Measurements from ENCODE around the gene NUBP1. TPM values are rescaled to one million over a fixed set of nuclear protein-coding genes. Genes with fewer than 3 reads are reported as not detected.
"Not testable (repeated sequence)": the region's sequence is repeated elsewhere in the genome, so short reads cannot be mapped to it uniquely, and the experiment has no call there.

The NUBP1 gene
- total RNA-seq, 1 donor from 2014 or later = 48.5 TPM

- DNase-seq (ENCODE audit: low spot score) = no peak
These were observed 7.7 kb downstream of the NUBP1 start for GRCh38 chr16:10751291-10751697.

- DNase-seq (ENCODE audit: low spot score) = no peak
These were observed 9.3 kb downstream of the NUBP1 start for GRCh38 chr16:10752843-10753523.

GRCh38 chr16:10753670-10754069 lies 10.0 kb downstream of the NUBP1 start:
- DNase-seq (ENCODE audit: low spot score) = no peak

GRCh38 chr16:10754941-10755340 lies 11.3 kb downstream of the NUBP1 start:
- DNase-seq (ENCODE audit: low spot score) = no peak

- DNase-seq (ENCODE audit: low spot score) = no peak
These were observed 12.9 kb downstream of the NUBP1 start for GRCh38 chr16:10756574-10756973.

- DNase-seq (ENCODE audit: low spot score) = no peak
These were observed 17.2 kb downstream of the NUBP1 start for GRCh38 chr16:10760858-10761257.

- no peak for DNase-seq (ENCODE audit: low spot score)
These were observed 17.7 kb downstream of the NUBP1 start for GRCh38 chr16:10761373-10761772.

GRCh38 chr16:10762336-10763016 lies 18.8 kb downstream of the NUBP1 start:
- no peak for DNase-seq (ENCODE audit: low spot score)

- DNase-seq (ENCODE audit: low spot score) = no peak
These were observed 19.8 kb downstream of the NUBP1 start for GRCh38 chr16:10763456-10763855.

- no peak for DNase-seq (ENCODE audit: low spot score)
These were observed 22.1 kb downstream of the NUBP1 start for GRCh38 chr16:10765772-10766171.

GRCh38 chr16:10767127-10767526 lies 23.5 kb downstream of the NUBP1 start:
- no peak for DNase-seq (ENCODE audit: low spot score)

GRCh38 chr16:10769381-10769780 lies 25.7 kb downstream of the NUBP1 start:
- DNase-seq (ENCODE audit: low spot score) = no peak

GRCh38 chr16:10770907-10771306 lies 27.3 kb downstream of the NUBP1 start:
- no peak for DNase-seq (ENCODE audit: low spot score)

- DNase-seq (ENCODE audit: low spot score) = no peak
These were observed 32.6 kb downstream of the NUBP1 start for GRCh38 chr16:10776280-10776679.

GRCh38 chr16:10776923-10777322 lies 33.3 kb downstream of the NUBP1 start:
- DNase-seq (ENCODE audit: low spot score) = not testable (repeated sequence)

- no peak for DNase-seq (ENCODE audit: low spot score)
These were observed 33.7 kb downstream of the NUBP1 start for GRCh38 chr16:10777356-10777755.

- DNase-seq (ENCODE audit: low spot score) = not testable (repeated sequence)
These were observed 36.3 kb downstream of the NUBP1 start for GRCh38 chr16:10779908-10780307.

- DNase-seq (ENCODE audit: low spot score) = no peak
These were observed 37.0 kb downstream of the NUBP1 start for GRCh38 chr16:10780628-10781027.

- no peak for DNase-seq (ENCODE audit: low spot score)
These were observed 39.0 kb downstream of the NUBP1 start for GRCh38 chr16:10782628-10783027.

GRCh38 chr16:10787304-10787703 lies 43.7 kb downstream of the NUBP1 start:
- no peak for DNase-seq (ENCODE audit: low spot score)

GRCh38 chr16:10788630-10789029 lies 45.0 kb downstream of the NUBP1 start:
- DNase-seq (ENCODE audit: low spot score) = not testable (repeated sequence)

GRCh38 chr16:10791048-10791447 lies 47.4 kb downstream of the NUBP1 start:
- DNase-seq (ENCODE audit: low spot score) = no peak

GRCh38 chr16:10799736-10800135 lies 56.1 kb downstream of the NUBP1 start:
- no peak for DNase-seq (ENCODE audit: low spot score)

- no peak for DNase-seq (ENCODE audit: low spot score)
These were observed 61.7 kb downstream of the NUBP1 start for GRCh38 chr16:10805334-10805733.

Data from ureter (tissue), 1 donor.